ENCODE results near the gene UGT1A5. TPM values are rescaled to one million over a fixed set of nuclear protein-coding genes. Genes with fewer than 3 reads are reported as not detected.

UGT1A5 gene
- total and polyA plus RNA-seq, 2 experiments from 2014 or later, result not detected

DNA sequence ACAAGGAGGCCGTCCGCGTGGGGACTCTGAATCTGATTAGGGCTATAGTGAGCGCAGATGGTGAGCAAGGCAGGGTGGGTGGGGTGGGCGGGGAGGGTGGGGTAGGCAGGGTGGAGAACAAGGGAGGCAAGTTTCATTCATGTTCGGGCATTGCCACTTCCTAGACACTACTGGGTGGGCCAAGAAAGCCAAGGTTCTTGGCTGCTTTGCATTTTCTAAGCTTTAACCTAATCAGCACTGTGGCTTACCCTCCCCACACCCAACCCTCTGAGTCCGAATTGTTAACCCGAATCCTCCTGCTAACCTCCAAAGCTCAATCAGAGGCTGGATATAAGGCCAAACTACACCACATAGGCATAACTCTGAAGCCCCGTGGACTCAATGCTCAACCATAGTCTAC is 83.5 kb downstream of the UGT1A5 start (continued):
- TF ChIP-seq ZNF462 (CRISPR knock-in tag; IDR thresholded peaks at IDR 0.05) (no peak), ZNF114 (CRISPR knock-in tag; IDR thresholded peaks at IDR 0.05) (no peak), NANOG (IDR thresholded peaks at IDR 0.05; ENCODE audit: borderline replicate concordance) (no peak)

DNA sequence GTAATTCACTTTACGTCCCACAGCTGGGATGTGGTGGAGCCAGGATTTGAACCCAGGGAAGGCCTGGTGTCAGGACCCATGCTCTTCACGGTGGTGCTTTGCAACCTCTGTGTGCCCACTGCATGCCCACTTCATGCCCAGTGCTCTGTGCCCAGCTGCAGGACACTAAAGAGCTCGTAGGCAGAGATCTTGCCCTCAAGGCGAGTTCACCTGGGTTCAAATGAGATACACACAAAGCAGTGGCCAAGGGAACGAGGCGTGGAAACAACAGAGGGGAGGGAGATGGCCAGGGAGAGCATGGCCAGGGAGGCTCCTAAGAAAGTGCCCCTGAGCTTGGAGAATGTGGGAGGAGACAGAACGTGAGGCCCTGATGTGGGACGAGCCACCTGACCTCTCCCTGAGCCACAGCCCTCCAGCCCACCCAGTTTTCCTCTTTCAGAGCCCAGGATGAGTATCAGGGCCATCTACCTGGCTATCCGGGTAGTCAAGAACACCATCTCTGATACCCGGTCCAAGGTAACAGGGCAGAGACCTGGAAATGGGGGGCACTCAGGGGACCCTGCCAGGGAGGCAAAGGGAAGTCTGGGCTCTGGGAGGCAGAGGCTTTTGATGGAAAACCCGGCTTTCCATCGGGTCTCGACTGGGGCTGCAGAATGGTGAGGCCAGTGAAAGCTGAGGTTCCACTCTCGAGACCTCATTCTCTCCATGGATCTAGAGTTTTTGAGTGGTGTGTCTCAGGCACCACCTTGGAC is 85.8 kb downstream of the UGT1A5 start:
- Histone ChIP-seq H3K27me3 (ENCODE audit: insufficient read depth) (no peaks in the 10 kb centered on the region), H3K4me1 (ENCODE audit: insufficient read depth) (no peaks in the 10 kb centered on the region), H2AFZ (no peak overlapping the region), H3K36me3 (ENCODE audit: insufficient read depth) (no peaks in the 10 kb centered on the region), H3K27ac (ENCODE audit: low read depth) (no peak overlapping the region), H3K79me2 (replicated peaks; ENCODE audit: insufficient read depth) (no peaks in the 10 kb centered on the region), H3K4me3 (no peak overlapping the region), H3F3A (replicated peaks; ENCODE audit: low read depth) (no peaks in the 10 kb centered on the region), H4K20me1 (replicated peaks; ENCODE audit: insufficient read depth) (no peaks in the 10 kb centered on the region), H3K4me2 (no peak overlapping the region), H3K9me2 (ENCODE audit: insufficient read depth) (no peaks in the 10 kb centered on the region)
- Mint-ChIP-seq H3K9me3 (peaks cover 21% of the 10 kb centered on the region), H3K4me1 (no peaks in the 10 kb centered on the region), H3K27me3 (ENCODE audit: insufficient read depth, low read depth, poor library complexity) (peaks cover 3% of the 10 kb centered on the region), H3K36me3 (ENCODE audit: low read depth) (no peaks in the 10 kb centered on the region; the same call in 2 of the 3 replicates), H3K27ac (no peak overlapping the region), H3K4me3 (no peak overlapping the region)
- TF ChIP-seq EZH2 (IDR thresholded peaks at IDR 0.05; ENCODE audit: low read depth, unreplicated experiment) (no peak), NANOG (IDR thresholded peaks at IDR 0.05; ENCODE audit: borderline replicate concordance) (no peak), JUNB (IDR thresholded peaks at IDR 0.05; ENCODE audit: unreplicated experiment) (no peak), STAT1 (IDR thresholded peaks at IDR 0.05; ENCODE audit: unreplicated experiment) (no peak)
- TF ChIP-seq, protein P1, sequence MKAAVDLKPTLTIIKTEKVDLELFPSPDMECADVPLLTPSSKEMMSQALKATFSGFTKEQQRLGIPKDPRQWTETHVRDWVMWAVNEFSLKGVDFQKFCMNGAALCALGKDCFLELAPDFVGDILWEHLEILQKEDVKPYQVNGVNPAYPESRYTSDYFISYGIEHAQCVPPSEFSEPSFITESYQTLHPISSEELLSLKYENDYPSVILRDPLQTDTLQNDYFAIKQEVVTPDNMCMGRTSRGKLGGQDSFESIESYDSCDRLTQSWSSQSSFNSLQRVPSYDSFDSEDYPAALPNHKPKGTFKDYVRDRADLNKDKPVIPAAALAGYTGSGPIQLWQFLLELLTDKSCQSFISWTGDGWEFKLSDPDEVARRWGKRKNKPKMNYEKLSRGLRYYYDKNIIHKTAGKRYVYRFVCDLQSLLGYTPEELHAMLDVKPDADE (IDR thresholded peaks at IDR 0.05), result no peak
- ATAC-seq (no peak), DNase-seq (ENCODE audit: low spot score) (no peak)

Measured in GM23338 (cell line).